Osteocyte (in vitro differentiated cells): ENCODE data around the gene R3HDM4. TPM values are rescaled to one million over a fixed set of nuclear protein-coding genes. Genes with fewer than 3 reads are reported as not detected.
"Not testable (repeated sequence)": the region's sequence is repeated elsewhere in the genome, so short reads cannot be mapped to it uniquely, and the experiment has no call there.

ENCODE experiments used
- DNase-seq: peaks from one replicate; pipeline ENCODE4 v3.0.0; 2021; ENCODE audit warnings: mixed read lengths; ENCODE audit not compliant: unreplicated experiment; ENCODE audit errors: extremely low spot score
- H3K27ac Mint-ChIP-seq: one replicate; pipeline ENCODE4 v1.8.0; 2021; ENCODE audit warnings: mild to moderate bottlenecking, mixed read lengths; ENCODE audit not compliant: unreplicated experiment
- H3K27me3 Mint-ChIP-seq: one replicate; pipeline ENCODE4 v1.8.0; 2021; ENCODE audit warnings: mixed read lengths; ENCODE audit not compliant: unreplicated experiment
- H3K36me3 Mint-ChIP-seq: one replicate; pipeline ENCODE4 v1.8.0; 2021; ENCODE audit warnings: mixed read lengths; ENCODE audit not compliant: unreplicated experiment
- H3K4me1 Mint-ChIP-seq: one replicate; pipeline ENCODE4 v1.8.0; 2021; ENCODE audit warnings: mixed read lengths; ENCODE audit not compliant: unreplicated experiment
- H3K4me3 Mint-ChIP-seq: one replicate; pipeline ENCODE4 v1.8.0; 2021; ENCODE audit warnings: mild to moderate bottlenecking, moderate library complexity, mixed read lengths; ENCODE audit not compliant: unreplicated experiment
- H3K9me3 Mint-ChIP-seq: one replicate; pipeline ENCODE4 v1.8.0; 2021; ENCODE audit warnings: mixed read lengths; ENCODE audit not compliant: unreplicated experiment
- CTCF ChIP-seq: fragments of 200-600 bp; sonication (generic); IDR thresholded peaks from 2 replicates; pipeline ENCODE4 v1.5.0; 2021; ENCODE audit warnings: antibody characterized with exemption, mild to moderate bottlenecking, moderate library complexity
- total RNA-seq: library from RNA; stranded (reverse); gene quantifications from 2 replicates; pipeline ENCODE4 v1.2.1, GENCODE V29; 2021

R3HDM4 gene
- total RNA-seq, 1 donor from 2014 or later: 63.5 TPM

- DNase-seq: no peak
- H3K4me3 Mint-ChIP-seq: no peak overlapping the region
- H3K4me1 Mint-ChIP-seq: peaks cover 24% of the 10 kb centered on the region
- no peak for TF ChIP-seq CTCF
- H3K36me3 Mint-ChIP-seq: no peaks in the 10 kb centered on the region
- no peak overlapping the region for H3K27ac Mint-ChIP-seq
- H3K9me3 Mint-ChIP-seq: no peaks in the 10 kb centered on the region
- no peaks in the 10 kb centered on the region for H3K27me3 Mint-ChIP-seq
Measured at GRCh38 chr19:855142-855541, 57.9 kb downstream of the R3HDM4 start.

GRCh38 chr19:854549-854948, 58.5 kb downstream of the R3HDM4 start:
- H3K4me1 Mint-ChIP-seq: peaks cover 18% of the 10 kb centered on the region
- DNase-seq: no peak
- H3K27ac Mint-ChIP-seq: no peak overlapping the region
- no peak overlapping the region for H3K4me3 Mint-ChIP-seq
- no peak for TF ChIP-seq CTCF
- H3K27me3 Mint-ChIP-seq: no peaks in the 10 kb centered on the region
- no peaks in the 10 kb centered on the region for H3K36me3 Mint-ChIP-seq
- H3K9me3 Mint-ChIP-seq: no peaks in the 10 kb centered on the region

GRCh38 chr19:853614-854220, 59.3 kb downstream of the R3HDM4 start:
- DNase-seq, H3K36me3 Mint-ChIP-seq, H3K4me3 Mint-ChIP-seq, H3K9me3 Mint-ChIP-seq, H3K27me3 Mint-ChIP-seq, H3K27ac Mint-ChIP-seq: not testable (repeated sequence)
- H3K4me1 Mint-ChIP-seq: peaks cover 19% of the 10 kb centered on the region

- no peak for DNase-seq
- no peaks in the 10 kb centered on the region for H3K27me3 Mint-ChIP-seq
- peaks cover 19% of the 10 kb centered on the region for H3K4me1 Mint-ChIP-seq
- no peaks in the 10 kb centered on the region for H3K36me3 Mint-ChIP-seq
- no peak overlapping the region for H3K27ac Mint-ChIP-seq
- TF ChIP-seq CTCF: no peak
- no peaks in the 10 kb centered on the region for H3K9me3 Mint-ChIP-seq
- H3K4me3 Mint-ChIP-seq: no peak overlapping the region
Measured at GRCh38 chr19:853014-853585, 59.9 kb downstream of the R3HDM4 start.

- no peak for DNase-seq
- Mint-ChIP-seq H3K36me3 (no peaks in the 10 kb centered on the region), H3K9me3 (no peaks in the 10 kb centered on the region), H3K4me3 (no peak within 1 kb of the TSS), H3K27ac (peak within 1 kb of the TSS; percentile 57), H3K27me3 (no peaks in the 10 kb centered on the region), H3K4me1 (peaks cover 19% of the 10 kb centered on the region)
- TF ChIP-seq CTCF: no peak
Measured at GRCh38 chr19:852136-853013, 60.6 kb downstream of the R3HDM4 start, which contains the start of gene ELANE. Gene ELANE (plus strand): TSS chr19:852303. CDS start chr19:852329, 26 bp downstream.
